ENCODE measurements around the gene ATP4B.

Gene ATP4B

GRCh38 chr13:113668491-113668971 lies 10.5 kb upstream of the ATP4B start:
- no peak overlapping the region for H3K4me3 ChIP-seq (replicated peaks; ENCODE audit: low read depth, low read length)
- no peak for DNase-seq (ENCODE audit: low read depth)
- TF ChIP-seq CTCF (IDR thresholded peaks at IDR 0.05; ENCODE audit: low read length, missing control alignments): no peak

GRCh38 chr13:113667771-113668490 lies 9.9 kb upstream of the ATP4B start:
- no peak for TF ChIP-seq CTCF (IDR thresholded peaks at IDR 0.05; ENCODE audit: low read length, missing control alignments)
- H3K4me3 ChIP-seq (replicated peaks; ENCODE audit: low read depth, low read length): no peak overlapping the region
- DNase-seq (ENCODE audit: low read depth): no peak

GRCh38 chr13:113666951-113667701 lies 9.1 kb upstream of the ATP4B start, which contains the start of gene GRK1:
Gene GRK1 (plus strand): TSS chr13:113667219. CDS start chr13:113667387, 168 bp downstream.
- TF ChIP-seq CTCF (IDR thresholded peaks at IDR 0.05; ENCODE audit: low read length, missing control alignments): no peak
- no peak within 1 kb of the TSS for H3K4me3 ChIP-seq (replicated peaks; ENCODE audit: low read depth, low read length)
- DNase-seq (ENCODE audit: low read depth): no peak

GRCh38 chr13:113666329-113666670 lies 8.3 kb upstream of the ATP4B start:
- no peak for TF ChIP-seq CTCF (IDR thresholded peaks at IDR 0.05; ENCODE audit: low read length, missing control alignments)
- DNase-seq (ENCODE audit: low read depth): no peak
- no peak overlapping the region for H3K4me3 ChIP-seq (replicated peaks; ENCODE audit: low read depth, low read length)

- no peak overlapping the region for H3K4me3 ChIP-seq (replicated peaks; ENCODE audit: low read depth, low read length)
- no peak for TF ChIP-seq CTCF (IDR thresholded peaks at IDR 0.05; ENCODE audit: low read length, missing control alignments)
- no peak for DNase-seq (ENCODE audit: low read depth)
Measured at GRCh38 chr13:113665597-113666328, 7.8 kb upstream of the ATP4B start.

GRCh38 chr13:113664751-113665596 lies 7.0 kb upstream of the ATP4B start:
- no peak for TF ChIP-seq CTCF (IDR thresholded peaks at IDR 0.05; ENCODE audit: low read length, missing control alignments)
- DNase-seq (ENCODE audit: low read depth): no peak

More at GRCh38 chr13:113664751-113665596, 7.0 kb upstream of the ATP4B start:
- H3K4me3 ChIP-seq (replicated peaks; ENCODE audit: low read depth, low read length): no peak overlapping the region

Data from fibroblast of pulmonary artery (primary cell).